ENCODE data around the gene FLNC. TPM values are rescaled to one million over a fixed set of nuclear protein-coding genes. Genes with fewer than 3 reads are reported as not detected.

FLNC gene
- total RNA-seq, 1 experiment from 2014 or later, result 128 TPM

GRCh38 chr7:128860158-128861073 is 30.2 kb downstream of the FLNC start:
- peaks cover 39% of the 10 kb centered on the region for H3K36me3 Mint-ChIP-seq (ENCODE audit: insufficient read depth, unreplicated experiment)
- ChIA-PET CTCF (interaction anchor here (0.6 to 1.5 kb wide), 5 partner anchors 8 to 964 kb away, joined by 3 to 10 read pairs (median 4); no protein-coding TSS in a partner anchor), POLR2A (interaction anchor here (1.5 kb wide), 1 partner anchor 9 kb away, joined by 4 read pairs; no protein-coding TSS in a partner anchor)
- H3K4me3 ChIP-seq (ENCODE audit: low read depth, low read length), result no peak overlapping the region
- H3K36me3 ChIP-seq (ENCODE audit: control insufficient read depth, insufficient read depth, low read length), result no peaks in the 10 kb centered on the region; the same call in 1 of the 2 replicates
- intact Hi-C loops (cut with micrococcal nuclease; ENCODE audit: unreplicated experiment), result no loop called here
- no peaks in the 10 kb centered on the region for H3K27me3 Mint-ChIP-seq (ENCODE audit: insufficient read depth, unreplicated experiment)
- H3K4me1 ChIP-seq, result peaks cover 8% of the 10 kb centered on the region; the same call in 1 of the 2 replicates
- H3K4me1 Mint-ChIP-seq (ENCODE audit: low read depth, unreplicated experiment), result peaks cover 6% of the 10 kb centered on the region
- H3K27ac Mint-ChIP-seq (ENCODE audit: unreplicated experiment), result no peak overlapping the region
- H3K9me3 ChIP-seq, result no peaks in the 10 kb centered on the region
- TF ChIP-seq, protein P1, sequence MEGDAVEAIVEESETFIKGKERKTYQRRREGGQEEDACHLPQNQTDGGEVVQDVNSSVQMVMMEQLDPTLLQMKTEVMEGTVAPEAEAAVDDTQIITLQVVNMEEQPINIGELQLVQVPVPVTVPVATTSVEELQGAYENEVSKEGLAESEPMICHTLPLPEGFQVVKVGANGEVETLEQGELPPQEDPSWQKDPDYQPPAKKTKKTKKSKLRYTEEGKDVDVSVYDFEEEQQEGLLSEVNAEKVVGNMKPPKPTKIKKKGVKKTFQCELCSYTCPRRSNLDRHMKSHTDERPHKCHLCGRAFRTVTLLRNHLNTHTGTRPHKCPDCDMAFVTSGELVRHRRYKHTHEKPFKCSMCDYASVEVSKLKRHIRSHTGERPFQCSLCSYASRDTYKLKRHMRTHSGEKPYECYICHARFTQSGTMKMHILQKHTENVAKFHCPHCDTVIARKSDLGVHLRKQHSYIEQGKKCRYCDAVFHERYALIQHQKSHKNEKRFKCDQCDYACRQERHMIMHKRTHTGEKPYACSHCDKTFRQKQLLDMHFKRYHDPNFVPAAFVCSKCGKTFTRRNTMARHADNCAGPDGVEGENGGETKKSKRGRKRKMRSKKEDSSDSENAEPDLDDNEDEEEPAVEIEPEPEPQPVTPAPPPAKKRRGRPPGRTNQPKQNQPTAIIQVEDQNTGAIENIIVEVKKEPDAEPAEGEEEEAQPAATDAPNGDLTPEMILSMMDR (IDR thresholded peaks at IDR 0.05; ENCODE audit: insufficient read depth in 1 of 2, low read depth in 1 of 2, low read length in 1 of 2, severe bottlenecking in 1 of 2, unreplicated experiment in 1 of 2), result no peak
- H3K4me3 Mint-ChIP-seq (ENCODE audit: unreplicated experiment), result no peak overlapping the region
- DNase-seq, result peak in 1 of 2 experiments; percentile 40
- H3K9me3 Mint-ChIP-seq (ENCODE audit: unreplicated experiment), result no peaks in the 10 kb centered on the region
- H3K27me3 ChIP-seq (replicated peaks; ENCODE audit: control insufficient read depth, insufficient read depth, low read length), result no peaks in the 10 kb centered on the region
- no TSS peak for BruUV-seq (replicated peaks)

DNA sequence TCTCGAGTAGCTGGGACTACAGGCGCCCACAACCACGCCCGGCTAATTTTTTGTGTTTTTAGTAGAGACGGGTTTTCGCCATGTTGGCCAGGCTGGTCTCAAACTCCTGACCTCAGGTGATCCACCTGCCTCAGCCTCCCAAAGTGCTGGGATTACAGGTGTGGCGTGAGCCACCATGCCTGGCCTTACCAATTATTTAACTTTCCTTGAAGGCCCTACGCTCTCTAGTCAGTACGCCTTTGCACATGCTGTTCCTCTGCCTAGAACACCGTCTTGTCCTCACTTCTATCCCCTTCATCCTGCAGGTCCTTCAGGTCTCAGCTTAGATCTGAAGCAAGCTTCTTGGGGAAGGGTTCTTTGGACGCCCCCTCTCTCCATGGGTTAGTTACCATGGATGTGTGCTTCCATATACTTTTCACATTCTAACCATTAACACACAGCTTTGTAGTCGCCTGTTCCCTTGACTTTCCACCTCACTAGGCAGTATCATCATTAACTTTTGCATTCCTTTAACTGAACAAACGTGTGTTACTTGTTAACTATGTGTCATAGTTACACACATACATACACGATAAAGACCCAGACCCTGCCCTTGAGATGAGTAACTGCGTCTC is 31.9 kb downstream of the FLNC start:
- H3K9me3 ChIP-seq, result no peaks in the 10 kb centered on the region
- Mint-ChIP-seq H3K36me3 (ENCODE audit: insufficient read depth, unreplicated experiment) (peaks cover 32% of the 10 kb centered on the region), H3K9me3 (ENCODE audit: unreplicated experiment) (no peaks in the 10 kb centered on the region), H3K27me3 (ENCODE audit: insufficient read depth, unreplicated experiment) (no peaks in the 10 kb centered on the region), H3K4me1 (ENCODE audit: low read depth, unreplicated experiment) (peaks cover 9% of the 10 kb centered on the region), H3K27ac (ENCODE audit: unreplicated experiment) (peak overlapping the region; percentile 87), H3K4me3 (ENCODE audit: unreplicated experiment) (peak overlapping the region; percentile 84)
- DNase-seq, result no peak
- H3K4me3 ChIP-seq (ENCODE audit: low read depth, low read length), result peak overlapping the region; percentile 93
- POLR2A ChIA-PET, result no interaction called here
- H3K4me1 ChIP-seq, result peaks cover 8% of the 10 kb centered on the region; the same call in 1 of the 2 replicates
- intact Hi-C loops (cut with micrococcal nuclease; ENCODE audit: unreplicated experiment), result loop anchor here (2.0 kb wide), 1 partner anchor 31 kb away; the partner anchor contains the start of gene FLNC
- no peaks in the 10 kb centered on the region for H3K27me3 ChIP-seq (replicated peaks; ENCODE audit: control insufficient read depth, insufficient read depth, low read length)
- TF ChIP-seq, protein P1 (IDR thresholded peaks at IDR 0.05; ENCODE audit: insufficient read depth in 1 of 2, low read depth in 1 of 2, low read length in 1 of 2, severe bottlenecking in 1 of 2, unreplicated experiment in 1 of 2), result no peak
- no peaks in the 10 kb centered on the region; the same call in none of the 2 replicates for H3K36me3 ChIP-seq (ENCODE audit: control insufficient read depth, insufficient read depth, low read length)
- CTCF ChIA-PET, result interaction anchor here (0.7 to 2.7 kb wide), 11 partner anchors 12 to 431 kb away, joined by 3 to 33 read pairs (median 3); no protein-coding TSS in a partner anchor
- BruUV-seq (replicated peaks), result no TSS peak

All from Caco-2 (cell line).